GM12878 (cell line): Measurements from ENCODE around the gene NAMPT. TPM values are rescaled to one million over a fixed set of nuclear protein-coding genes. Genes with fewer than 3 reads are reported as not detected.

ENCODE experiments used
- BHLHE40 ChIP-seq, 2 experiments: fragments of 450-650 bp in 1 of 2; IDR thresholded peaks; 2 replicates each; pipeline ENCODE4 v1.6.1; 2011 to 2017; ENCODE audit warnings: low read depth in 2 of 2, borderline replicate concordance in 1 of 2, improper control_type of control experiment in 1 of 2, low read length in 1 of 2, mild to moderate bottlenecking in 1 of 2
- CHD2 ChIP-seq: IDR thresholded peaks from 2 replicates; pipeline ENCODE4 v1.6.1; 2011; ENCODE audit warnings: low read depth, low read length, improper control_type of control experiment, borderline replicate concordance
- CREM ChIP-seq: IDR thresholded peaks from 2 replicates; pipeline ENCODE4 v1.6.1; 2014; ENCODE audit warnings: antibody characterized with exemption, low read depth
- EGR1 ChIP-seq, 2 experiments: IDR thresholded peaks; 1 replicate in 1 of 2; 2 replicates in 1 of 2; pipeline ENCODE4 v1.6.1; 2011 to 2012; ENCODE audit warnings: low read depth in 2 of 2, low read length in 2 of 2, borderline replicate concordance in 1 of 2, mild to moderate bottlenecking in 1 of 2, moderate library complexity in 1 of 2
- IRF4 ChIP-seq: IDR thresholded peaks from 2 replicates; pipeline ENCODE4 v1.6.1; 2011; ENCODE audit warnings: low read depth, low read length
- MEF2A ChIP-seq: IDR thresholded peaks from 2 replicates; pipeline ENCODE4 v1.6.1; 2011; ENCODE audit warnings: low read depth, mild to moderate bottlenecking, low read length, moderate library complexity; ENCODE audit not compliant: insufficient read depth
- PML ChIP-seq: IDR thresholded peaks from 2 replicates; pipeline ENCODE4 v1.6.1; 2012; ENCODE audit warnings: low read length, inconsistent platforms
- POU2F2 ChIP-seq: IDR thresholded peaks from 3 replicates; pipeline ENCODE4 v1.6.1; 2011; ENCODE audit warnings: low read depth, mild to moderate bottlenecking, low read length, borderline replicate concordance
- RAD21 ChIP-seq: IDR thresholded peaks from 2 replicates; pipeline ENCODE4 v1.6.1; 2011; ENCODE audit warnings: mild to moderate bottlenecking, low read depth, low read length, moderate library complexity; ENCODE audit not compliant: insufficient read depth
- RAD51 ChIP-seq: fragments of 450-650 bp; IDR thresholded peaks from 2 replicates; pipeline ENCODE4 v1.6.1; 2016; ENCODE audit warnings: moderate library complexity, mild to moderate bottlenecking, inconsistent platforms
- RUNX3 ChIP-seq: IDR thresholded peaks from 2 replicates; pipeline ENCODE4 v1.6.1; 2012; ENCODE audit warnings: low read length, inconsistent platforms
- SMAD5 ChIP-seq: IDR thresholded peaks from 2 replicates; pipeline ENCODE4 v1.6.1; 2016; ENCODE audit warnings: antibody characterized with exemption, low read depth
- SP1 ChIP-seq: IDR thresholded peaks from one replicate; pipeline ENCODE4 v1.6.1; 2011; ENCODE audit warnings: low read depth, low read length
- USF1 ChIP-seq: IDR thresholded peaks from 2 replicates; pipeline ENCODE4 v1.6.1; 2011; ENCODE audit warnings: borderline replicate concordance, low read depth, mild to moderate bottlenecking, moderate library complexity, mixed read lengths, low read length; ENCODE audit not compliant: insufficient read depth; ENCODE audit errors: extremely low read length
- ZNF207 ChIP-seq: fragments of 450-650 bp; IDR thresholded peaks from 2 replicates; pipeline ENCODE4 v1.6.1; 2014; ENCODE audit warnings: antibody characterized with exemption, mild to moderate bottlenecking, borderline replicate concordance
- polyA plus RNA-seq, 11 experiments: library from polyadenylated mRNA; depleted of rRNA in 4 of 11; unstranded in 6 of 11; stranded (reverse) in 5 of 11; fragments of >200 nt; fragmentation: Nextera tagmentation in 4 of 11; fragmentation: Illumina TruSeq in 1 of 11; extraction: Ambion mirVana in 4 of 11; extraction: Trizol in 1 of 11; gene quantifications; 1 replicate in 1 of 11; 2 replicates in 10 of 11; pipeline versions ENCODE4 v1.2.1 to v1.2.3, GENCODE V29; 2011 to 2016; ENCODE audit warnings: inconsistent platforms in 2 of 11, missing spikeins in 2 of 11, low read depth in 1 of 11
- total RNA-seq, 4 experiments: library from RNA; depleted of rRNA in 3 of 4; stranded (reverse); fragments of >200 nt in 3 of 4; fragmentation: Illumina TruSeq in 1 of 4; extraction: Trizol in 1 of 4; gene quantifications; 2 replicates each; pipeline versions ENCODE4 v1.2.1 to v1.2.3, GENCODE V29; 2013 to 2021
- TF ChIP-seq, protein P1 (sequence below): fragments of 450-650 bp; IDR thresholded peaks from 2 replicates; pipeline ENCODE4 v1.6.1; 2018; ENCODE audit warnings: borderline replicate concordance, mild to moderate bottlenecking; ENCODE audit not compliant: partially characterized antibody
- TF ChIP-seq, protein P2 (sequence below): fragments of 450-650 bp; IDR thresholded peaks from 2 replicates; pipeline ENCODE4 v1.6.1; 2017; ENCODE audit warnings: mild to moderate bottlenecking, moderate library complexity
- TF ChIP-seq, protein P3 (sequence below): fragments of 450-650 bp; IDR thresholded peaks from 2 replicates; pipeline ENCODE4 v1.6.1; 2018; ENCODE audit warnings: mild to moderate bottlenecking, low read depth, moderate library complexity; ENCODE audit not compliant: partially characterized antibody

The NAMPT gene
- total and polyA plus RNA-seq, 10 of the 15 experiments (the other 5 are each of a cell fraction or from before 2014, with no cell fraction given): 28.3 to 173 (median 75.0) TPM

DNA sequence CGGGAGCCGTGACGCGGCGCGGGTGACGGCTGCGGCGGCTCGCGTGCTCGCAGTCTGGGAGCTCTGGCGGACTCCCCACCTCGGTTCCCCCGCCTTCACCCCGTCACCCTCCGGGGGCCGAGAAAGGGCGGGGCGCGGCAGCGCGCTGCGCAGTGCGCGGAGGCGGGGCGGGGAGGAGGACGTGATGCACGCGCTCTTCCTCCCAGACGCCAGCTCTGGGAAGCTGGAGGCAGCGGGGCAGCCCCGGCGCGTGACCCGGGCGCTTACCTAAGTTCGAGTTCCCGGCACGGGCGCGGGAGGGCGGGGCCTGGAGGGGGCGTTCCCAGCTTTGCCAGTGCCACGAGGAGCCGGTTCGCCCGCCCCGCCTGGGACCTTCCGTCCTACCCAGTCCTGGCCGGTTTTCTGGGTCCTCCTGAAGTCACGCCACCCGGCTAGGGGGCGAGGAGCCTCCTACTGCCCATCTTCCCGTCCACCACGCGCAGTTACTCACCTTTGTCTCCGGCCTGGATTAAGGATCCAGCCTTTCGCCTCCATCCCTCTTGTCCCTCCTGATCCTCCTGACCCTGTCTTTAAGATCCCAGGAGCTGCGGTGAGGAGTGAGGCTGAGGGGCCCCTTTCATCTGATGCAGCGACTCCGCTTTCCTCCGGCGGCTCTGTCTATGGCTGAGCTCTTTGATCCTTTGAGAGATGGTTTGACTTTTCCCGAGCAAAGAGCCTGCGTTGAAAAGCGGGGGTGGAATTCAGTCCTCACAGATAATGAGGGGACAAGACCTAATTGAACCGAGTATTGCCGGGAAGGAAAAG lies 470 bp upstream of the NAMPT start (continued):
- TF ChIP-seq MEF2A (no peak), USF1 (peak; percentile 77), CHD2 (no peak; the same call in 1 of the 2 replicates), ZNF207 (peak; percentile 90), SP1 (peak; percentile 66), POU2F2 (peak; percentile 66; the same call in 1 of the 3 replicates), RAD21 (no peak), IRF4 (no peak), CREM (peak; percentile 58; the same call in 1 of the 2 replicates), RAD51 (peak; percentile 73; the same call in 1 of the 2 replicates), EGR1 (IDR thresholded peaks at IDR 0.05; ENCODE audit: borderline replicate concordance in 1 of 2, low read depth in 2 of 2, low read length in 2 of 2) (peak in 1 of 2 experiments; percentile 62; a peak in 1 of 3 replicates), PML (peak; percentile 53; the same call in 1 of the 2 replicates), SMAD5 (peak; percentile 29; the same call in 1 of the 2 replicates), BHLHE40 (IDR thresholded peaks at IDR 0.05; ENCODE audit: borderline replicate concordance in 1 of 2, low read depth in 2 of 2, low read length in 1 of 2) (peak; percentile 98 to 100), RUNX3 (no peak)
- TF ChIP-seq, protein P1, sequence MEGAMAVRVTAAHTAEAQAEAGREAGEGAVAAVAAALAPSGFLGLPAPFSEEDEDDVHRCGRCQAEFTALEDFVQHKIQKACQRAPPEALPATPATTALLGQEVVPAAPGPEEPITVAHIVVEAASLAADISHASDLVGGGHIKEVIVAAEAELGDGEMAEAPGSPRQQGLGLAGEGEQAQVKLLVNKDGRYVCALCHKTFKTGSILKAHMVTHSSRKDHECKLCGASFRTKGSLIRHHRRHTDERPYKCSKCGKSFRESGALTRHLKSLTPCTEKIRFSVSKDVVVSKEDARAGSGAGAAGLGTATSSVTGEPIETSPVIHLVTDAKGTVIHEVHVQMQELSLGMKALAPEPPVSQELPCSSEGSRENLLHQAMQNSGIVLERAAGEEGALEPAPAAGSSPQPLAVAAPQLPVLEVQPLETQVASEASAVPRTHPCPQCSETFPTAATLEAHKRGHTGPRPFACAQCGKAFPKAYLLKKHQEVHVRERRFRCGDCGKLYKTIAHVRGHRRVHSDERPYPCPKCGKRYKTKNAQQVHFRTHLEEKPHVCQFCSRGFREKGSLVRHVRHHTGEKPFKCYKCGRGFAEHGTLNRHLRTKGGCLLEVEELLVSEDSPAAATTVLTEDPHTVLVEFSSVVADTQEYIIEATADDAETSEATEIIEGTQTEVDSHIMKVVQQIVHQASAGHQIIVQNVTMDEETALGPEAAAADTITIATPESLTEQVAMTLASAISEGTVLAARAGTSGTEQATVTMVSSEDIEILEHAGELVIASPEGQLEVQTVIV: peak; percentile 35
- TF ChIP-seq, protein P2, sequence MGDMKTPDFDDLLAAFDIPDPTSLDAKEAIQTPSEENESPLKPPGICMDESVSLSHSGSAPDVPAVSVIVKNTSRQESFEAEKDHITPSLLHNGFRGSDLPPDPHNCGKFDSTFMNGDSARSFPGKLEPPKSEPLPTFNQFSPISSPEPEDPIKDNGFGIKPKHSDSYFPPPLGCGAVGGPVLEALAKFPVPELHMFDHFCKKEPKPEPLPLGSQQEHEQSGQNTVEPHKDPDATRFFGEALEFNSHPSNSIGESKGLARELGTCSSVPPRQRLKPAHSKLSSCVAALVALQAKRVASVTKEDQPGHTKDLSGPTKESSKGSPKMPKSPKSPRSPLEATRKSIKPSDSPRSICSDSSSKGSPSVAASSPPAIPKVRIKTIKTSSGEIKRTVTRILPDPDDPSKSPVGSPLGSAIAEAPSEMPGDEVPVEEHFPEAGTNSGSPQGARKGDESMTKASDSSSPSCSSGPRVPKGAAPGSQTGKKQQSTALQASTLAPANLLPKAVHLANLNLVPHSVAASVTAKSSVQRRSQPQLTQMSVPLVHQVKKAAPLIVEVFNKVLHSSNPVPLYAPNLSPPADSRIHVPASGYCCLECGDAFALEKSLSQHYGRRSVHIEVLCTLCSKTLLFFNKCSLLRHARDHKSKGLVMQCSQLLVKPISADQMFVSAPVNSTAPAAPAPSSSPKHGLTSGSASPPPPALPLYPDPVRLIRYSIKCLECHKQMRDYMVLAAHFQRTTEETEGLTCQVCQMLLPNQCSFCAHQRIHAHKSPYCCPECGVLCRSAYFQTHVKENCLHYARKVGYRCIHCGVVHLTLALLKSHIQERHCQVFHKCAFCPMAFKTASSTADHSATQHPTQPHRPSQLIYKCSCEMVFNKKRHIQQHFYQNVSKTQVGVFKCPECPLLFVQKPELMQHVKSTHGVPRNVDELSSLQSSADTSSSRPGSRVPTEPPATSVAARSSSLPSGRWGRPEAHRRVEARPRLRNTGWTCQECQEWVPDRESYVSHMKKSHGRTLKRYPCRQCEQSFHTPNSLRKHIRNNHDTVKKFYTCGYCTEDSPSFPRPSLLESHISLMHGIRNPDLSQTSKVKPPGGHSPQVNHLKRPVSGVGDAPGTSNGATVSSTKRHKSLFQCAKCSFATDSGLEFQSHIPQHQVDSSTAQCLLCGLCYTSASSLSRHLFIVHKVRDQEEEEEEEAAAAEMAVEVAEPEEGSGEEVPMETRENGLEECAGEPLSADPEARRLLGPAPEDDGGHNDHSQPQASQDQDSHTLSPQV: no peak
- TF ChIP-seq, protein P3, sequence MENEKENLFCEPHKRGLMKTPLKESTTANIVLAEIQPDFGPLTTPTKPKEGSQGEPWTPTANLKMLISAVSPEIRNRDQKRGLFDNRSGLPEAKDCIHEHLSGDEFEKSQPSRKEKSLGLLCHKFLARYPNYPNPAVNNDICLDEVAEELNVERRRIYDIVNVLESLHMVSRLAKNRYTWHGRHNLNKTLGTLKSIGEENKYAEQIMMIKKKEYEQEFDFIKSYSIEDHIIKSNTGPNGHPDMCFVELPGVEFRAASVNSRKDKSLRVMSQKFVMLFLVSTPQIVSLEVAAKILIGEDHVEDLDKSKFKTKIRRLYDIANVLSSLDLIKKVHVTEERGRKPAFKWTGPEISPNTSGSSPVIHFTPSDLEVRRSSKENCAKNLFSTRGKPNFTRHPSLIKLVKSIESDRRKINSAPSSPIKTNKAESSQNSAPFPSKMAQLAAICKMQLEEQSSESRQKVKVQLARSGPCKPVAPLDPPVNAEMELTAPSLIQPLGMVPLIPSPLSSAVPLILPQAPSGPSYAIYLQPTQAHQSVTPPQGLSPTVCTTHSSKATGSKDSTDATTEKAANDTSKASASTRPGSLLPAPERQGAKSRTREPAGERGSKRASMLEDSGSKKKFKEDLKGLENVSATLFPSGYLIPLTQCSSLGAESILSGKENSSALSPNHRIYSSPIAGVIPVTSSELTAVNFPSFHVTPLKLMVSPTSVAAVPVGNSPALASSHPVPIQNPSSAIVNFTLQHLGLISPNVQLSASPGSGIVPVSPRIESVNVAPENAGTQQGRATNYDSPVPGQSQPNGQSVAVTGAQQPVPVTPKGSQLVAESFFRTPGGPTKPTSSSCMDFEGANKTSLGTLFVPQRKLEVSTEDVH: no peak
